Prostate gland (tissue), 2 donors: Measurements from ENCODE around the gene GNL1.

Experiments used
- POLR2A ChIP-seq: fragments of 450-650 bp; IDR thresholded peaks from one replicate; pipeline ENCODE4 v1.6.1; 2016; ENCODE audit warnings: antibody characterized with exemption, mild to moderate bottlenecking
- POLR2AphosphoS5 ChIP-seq: sonication (generic); formaldehyde crosslinking; IDR thresholded peaks from one replicate; pipeline ENCODE4 v1.6.1; 2017; ENCODE audit warnings: antibody characterized with exemption
- TF ChIP-seq, protein P1 (sequence below), 4 experiments: fragments of 200-600 bp in 2 of 4; fragments of 450-650 bp in 2 of 4; sonication (generic) in 2 of 4; IDR thresholded peaks; 1 replicate in 3 of 4; 2 replicates in 1 of 4; pipeline ENCODE4 v1.5.1; 2016 to 2019; ENCODE audit warnings: antibody characterized with exemption in 4 of 4, mild to moderate bottlenecking in 2 of 4, moderate library complexity in 2 of 4

DNA sequence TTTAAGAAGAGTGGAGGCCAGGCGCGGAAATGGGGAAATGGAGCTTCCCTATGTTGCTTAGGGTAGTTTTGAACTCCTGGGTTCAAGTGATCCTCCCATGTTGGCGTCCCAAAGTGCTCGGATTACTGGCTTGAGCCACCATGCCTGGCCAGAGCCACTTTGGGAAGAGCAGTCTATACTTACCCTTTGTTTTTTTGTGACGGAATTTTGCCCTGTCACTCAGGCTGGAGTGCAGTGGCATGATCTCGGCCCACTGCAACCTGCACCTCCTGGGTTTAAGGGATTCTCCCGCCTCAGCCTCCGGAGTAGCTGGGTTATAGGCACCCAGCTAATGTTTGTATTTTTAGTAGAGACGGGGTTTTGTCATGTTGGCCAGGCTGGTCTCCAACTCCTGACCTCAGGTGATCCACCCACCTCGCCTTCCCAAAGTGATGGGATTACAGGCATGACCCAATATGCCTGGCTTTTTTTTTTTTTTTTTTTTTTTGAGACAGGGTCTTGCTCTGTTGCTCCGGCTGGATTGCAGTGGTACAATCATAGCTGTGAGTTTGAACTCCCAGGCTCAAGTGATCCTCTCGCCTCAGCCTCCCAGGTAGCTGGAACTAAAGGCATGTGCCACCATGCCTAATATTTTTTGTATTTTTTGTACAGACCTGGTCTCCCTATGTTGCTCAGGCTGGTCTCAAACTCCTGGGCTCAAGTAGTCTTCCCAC lies 42.8 kb upstream of the GNL1 start:
- no peak for TF ChIP-seq POLR2AphosphoS5
- TF ChIP-seq, protein P1, sequence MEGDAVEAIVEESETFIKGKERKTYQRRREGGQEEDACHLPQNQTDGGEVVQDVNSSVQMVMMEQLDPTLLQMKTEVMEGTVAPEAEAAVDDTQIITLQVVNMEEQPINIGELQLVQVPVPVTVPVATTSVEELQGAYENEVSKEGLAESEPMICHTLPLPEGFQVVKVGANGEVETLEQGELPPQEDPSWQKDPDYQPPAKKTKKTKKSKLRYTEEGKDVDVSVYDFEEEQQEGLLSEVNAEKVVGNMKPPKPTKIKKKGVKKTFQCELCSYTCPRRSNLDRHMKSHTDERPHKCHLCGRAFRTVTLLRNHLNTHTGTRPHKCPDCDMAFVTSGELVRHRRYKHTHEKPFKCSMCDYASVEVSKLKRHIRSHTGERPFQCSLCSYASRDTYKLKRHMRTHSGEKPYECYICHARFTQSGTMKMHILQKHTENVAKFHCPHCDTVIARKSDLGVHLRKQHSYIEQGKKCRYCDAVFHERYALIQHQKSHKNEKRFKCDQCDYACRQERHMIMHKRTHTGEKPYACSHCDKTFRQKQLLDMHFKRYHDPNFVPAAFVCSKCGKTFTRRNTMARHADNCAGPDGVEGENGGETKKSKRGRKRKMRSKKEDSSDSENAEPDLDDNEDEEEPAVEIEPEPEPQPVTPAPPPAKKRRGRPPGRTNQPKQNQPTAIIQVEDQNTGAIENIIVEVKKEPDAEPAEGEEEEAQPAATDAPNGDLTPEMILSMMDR (IDR thresholded peaks at IDR 0.05): no peak
- TF ChIP-seq POLR2A: no peak
